Neutrophil (primary cell): Measurements from ENCODE around the gene UBE4B.

ENCODE experiments used
- H3K27ac ChIP-seq: fragments of 200-600 bp; sonication (generic); 2 replicates; pipeline ENCODE4 v1.5.1; 2016; ENCODE audit warnings: mild to moderate bottlenecking, moderate library complexity
- H3K27me3 ChIP-seq: fragments of 200-600 bp; sonication (generic); 2 replicates; pipeline ENCODE4 v1.6.0; 2016; ENCODE audit warnings: mild to moderate bottlenecking
- H3K36me3 ChIP-seq: fragments of 200-600 bp; sonication (generic); 2 replicates; pipeline ENCODE4 v1.5.1; 2017
- H3K4me1 ChIP-seq, 2 experiments: fragments of 200-600 bp in 1 of 2; sonication (generic) in 1 of 2; 1 replicate in 1 of 2; 2 replicates in 1 of 2; pipeline versions ENCODE4 v1.5.1 to v1.6.1; 2013 to 2016; ENCODE audit warnings: low read depth in 1 of 2, low read length in 1 of 2, mild to moderate bottlenecking in 1 of 2, moderate library complexity in 1 of 2; ENCODE audit not compliant: control insufficient read depth in 1 of 2, insufficient read depth in 1 of 2
- H3K4me3 ChIP-seq, 2 experiments: fragments of 200-600 bp in 1 of 2; sonication (generic) in 1 of 2; 1 replicate in 1 of 2; 2 replicates in 1 of 2; pipeline ENCODE4 v1.5.1; 2013 to 2016; ENCODE audit warnings: low read depth in 1 of 2, low read length in 1 of 2, mild to moderate bottlenecking in 1 of 2, moderate library complexity in 1 of 2
- H3K9me3 ChIP-seq: fragments of 200-600 bp; sonication (generic); 2 replicates; pipeline ENCODE4 v1.5.1; 2016
- CTCF ChIP-seq: fragments of 200-600 bp; sonication (generic); IDR thresholded peaks from 2 replicates; pipeline ENCODE4 v1.5.1; 2016; ENCODE audit warnings: antibody characterized with exemption

The UBE4B gene

GRCh38 chr1:10160907-10161490 is 128.2 kb downstream of the UBE4B start:
- Histone ChIP-seq H3K4me1 (no peaks in the 10 kb centered on the region), H3K36me3 (peaks cover 92% of the 10 kb centered on the region), H3K27ac (peak overlapping the region; percentile 27), H3K27me3 (no peaks in the 10 kb centered on the region), H3K4me3 (no peak overlapping the region), H3K9me3 (no peaks in the 10 kb centered on the region)
- no peak for TF ChIP-seq CTCF

- Histone ChIP-seq H3K9me3 (no peaks in the 10 kb centered on the region), H3K27ac (no peak overlapping the region), H3K4me3 (no peak overlapping the region), H3K27me3 (no peaks in the 10 kb centered on the region), H3K36me3 (peaks cover 94% of the 10 kb centered on the region), H3K4me1 (no peaks in the 10 kb centered on the region)
- no peak for TF ChIP-seq CTCF
Measured at GRCh38 chr1:10161541-10162290, 129.0 kb downstream of the UBE4B start.

- Histone ChIP-seq H3K36me3 (peaks cover 97% of the 10 kb centered on the region), H3K27me3 (no peaks in the 10 kb centered on the region), H3K4me1 (peaks cover 0 to 7% of the 10 kb centered on the region in 2 experiments), H3K27ac (no peak overlapping the region), H3K9me3 (no peaks in the 10 kb centered on the region), H3K4me3 (no peak overlapping the region)
- TF ChIP-seq CTCF, result no peak
Measured at GRCh38 chr1:10168912-10169514, 136.3 kb downstream of the UBE4B start.

- peaks cover 95% of the 10 kb centered on the region for H3K36me3 ChIP-seq
- no peaks in the 10 kb centered on the region for H3K27me3 ChIP-seq
- peaks cover 0 to 7% of the 10 kb centered on the region in 2 experiments for H3K4me1 ChIP-seq
- no peak overlapping the region for H3K4me3 ChIP-seq
- H3K9me3 ChIP-seq, result no peaks in the 10 kb centered on the region
- peak overlapping the region; percentile 35 for H3K27ac ChIP-seq
- no peak for TF ChIP-seq CTCF
Measured at GRCh38 chr1:10170239-10170574, 137.4 kb downstream of the UBE4B start.

GRCh38 chr1:10171105-10171767 is 138.5 kb downstream of the UBE4B start:
- Histone ChIP-seq H3K4me3 (no peak overlapping the region), H3K4me1 (peaks cover 0 to 7% of the 10 kb centered on the region in 2 experiments), H3K27ac (no peak overlapping the region), H3K9me3 (no peaks in the 10 kb centered on the region), H3K36me3 (peaks cover 91% of the 10 kb centered on the region), H3K27me3 (no peaks in the 10 kb centered on the region)
- no peak for TF ChIP-seq CTCF
